BJ (cell line): ENCODE data around the gene EPB41. TPM values are rescaled to one million over a fixed set of nuclear protein-coding genes. Genes with fewer than 3 reads are reported as not detected.

Source experiments
- CTCF ChIA-PET: fragments of 350-600 bp; formaldehyde crosslinking; extraction: SDS; loops from one replicate; lab custom pipeline; 2021; ENCODE audit warnings: antibody characterized with exemption, inconsistent platforms; lab: Yijun Ruan, JAX
- POLR2A ChIA-PET: fragments of 300-600 bp; sonication (Branson Sonifier 250); formaldehyde crosslinking; extraction: SDS; loops from one replicate; lab custom pipeline; 2021; ENCODE audit warnings: antibody characterized with exemption; lab: Charles Lee
- DNase-seq: peaks from one replicate; pipeline ENCODE4 v3.0.0-alpha.2; 2011; ENCODE audit warnings: low read depth
- H3K27me3 ChIP-seq: 2 replicates; pipeline ENCODE4 v1.6.0; 2011; ENCODE audit warnings: low read length; ENCODE audit not compliant: control insufficient read depth, insufficient read depth
- H3K36me3 ChIP-seq: 2 replicates; pipeline ENCODE4 v1.5.1; 2011; ENCODE audit warnings: low read length; ENCODE audit not compliant: control insufficient read depth, insufficient read depth
- H3K4me3 ChIP-seq: 2 replicates; pipeline ENCODE4 v1.5.1; 2011; ENCODE audit warnings: low read depth, mild to moderate bottlenecking, control low read depth, low read length
- CTCF ChIP-seq: IDR thresholded peaks from 2 replicates; pipeline ENCODE4 v1.5.1; 2011; ENCODE audit warnings: low read depth, mild to moderate bottlenecking, control low read depth, inconsistent platforms, low read length, moderate library complexity; ENCODE audit not compliant: insufficient read depth
- polyA minus RNA-seq: library from RNA; depleted of rRNA, polyadenylated mRNA; stranded (reverse); fragments of >200 nt; gene quantifications from 2 replicates; pipeline ENCODE4 v1.2.3, GENCODE V29; 2011; rRNA and poly(A)+ RNA removed
- polyA plus RNA-seq: library from polyadenylated mRNA; depleted of rRNA; stranded (reverse); fragments of >200 nt; gene quantifications from 2 replicates; pipeline ENCODE4 v1.2.3, GENCODE V29; 2011; rRNA removed

EPB41 gene
- polyA plus RNA-seq (7.5 and 13.8 TPM in 2 replicates), polyA minus RNA-seq (10.1 and 11.2 TPM in 2 replicates)

GRCh38 chr1:28914228-28915030 is at the start of gene EPB41:
Gene EPB41 (plus strand): TSS chr1:28914569. CDS start chr1:28987438, 72,869 bp downstream.
- peak within 1 kb of the TSS; percentile 59 for H3K4me3 ChIP-seq
- ChIA-PET POLR2A (interaction anchor here (0.5 to 0.6 kb wide), 2 partner anchors 11 to 60 kb away, joined by 4 to 6 read pairs; no protein-coding TSS in a partner anchor), CTCF (interaction anchor here (0.9 to 1.6 kb wide), 5 partner anchors 13 to 37 kb away, joined by 4 to 5 read pairs (median 4); no protein-coding TSS in a partner anchor)
- TF ChIP-seq CTCF: no peak
- H3K36me3 ChIP-seq: no peaks in the 10 kb centered on the region
- DNase-seq: peak; percentile 41
- no peaks in the 10 kb centered on the region for H3K27me3 ChIP-seq

GRCh38 chr1:28864695-28865094 is 49.7 kb upstream of the EPB41 start:
- CTCF ChIA-PET: interaction anchor here (1.1 kb wide), 1 partner anchor 12 kb away, joined by 3 read pairs; no protein-coding TSS in a partner anchor
- POLR2A ChIA-PET: no interaction called here
- no peak overlapping the region for H3K4me3 ChIP-seq
- no peak for DNase-seq
- no peaks in the 10 kb centered on the region for H3K36me3 ChIP-seq
- H3K27me3 ChIP-seq: peaks cover 12% of the 10 kb centered on the region
- no peak for TF ChIP-seq CTCF

- DNase-seq: no peak
- no peak for TF ChIP-seq CTCF
- no peak overlapping the region for H3K4me3 ChIP-seq
- H3K36me3 ChIP-seq: no peaks in the 10 kb centered on the region
- H3K27me3 ChIP-seq: peaks cover 16% of the 10 kb centered on the region
- ChIA-PET POLR2A (interaction anchor here (0.6 kb wide), 1 partner anchor 127 kb away, joined by 6 read pairs; no protein-coding TSS in a partner anchor), CTCF (interaction anchor here (1.2 to 5.1 kb wide), 3 partner anchors 11 to 82 kb away, joined by 3 to 28 read pairs (median 5); no protein-coding TSS in a partner anchor)
Observed at GRCh38 chr1:28865997-28866650, 48.2 kb upstream of the EPB41 start.

GRCh38 chr1:28867850-28868249 is 46.5 kb upstream of the EPB41 start:
- no peak for DNase-seq
- TF ChIP-seq CTCF: no peak

GRCh38 chr1:28869952-28870351 is 44.4 kb upstream of the EPB41 start:
- Histone ChIP-seq H3K4me3 (no peak overlapping the region), H3K36me3 (no peaks in the 10 kb centered on the region), H3K27me3 (peaks cover 12% of the 10 kb centered on the region)
- DNase-seq: no peak
- ChIA-PET POLR2A (no interaction called here), CTCF (interaction anchor here (1.8 to 5.1 kb wide), 2 partner anchors 12 to 86 kb away, joined by 5 to 28 read pairs; no protein-coding TSS in a partner anchor)
- no peak for TF ChIP-seq CTCF

More at GRCh38 chr1:28867850-28868249, 46.5 kb upstream of the EPB41 start:
- POLR2A ChIA-PET: no interaction called here
- Histone ChIP-seq H3K4me3 (no peak overlapping the region), H3K36me3 (no peaks in the 10 kb centered on the region), H3K27me3 (peaks cover 12% of the 10 kb centered on the region)
- CTCF ChIA-PET: interaction anchor here (0.9 to 5.1 kb wide), 5 partner anchors 9 to 84 kb away, joined by 3 to 28 read pairs (median 5); no protein-coding TSS in a partner anchor
